Fibroblast of lung (primary cell): ENCODE measurements around the gene LRSAM1. TPM values are rescaled to one million over a fixed set of nuclear protein-coding genes. Genes with fewer than 3 reads are reported as not detected.
A peak's percentile ranks its signal among the peaks of the same experiment; 100 is the strongest.

Source experiments
- DNase-seq, 2 donors: peaks; one replicate each; pipeline versions ENCODE4 v3.0.0 to v3.0.0-alpha.2; 2010; ENCODE audit warnings: low read depth in 2 of 2
- H2AFZ ChIP-seq: 2 replicates; pipeline ENCODE4 v1.5.1; 2012; ENCODE audit warnings: low read length, control low read depth, inconsistent platforms
- H3K27ac ChIP-seq: 2 replicates; pipeline ENCODE4 v1.5.1; 2011; ENCODE audit warnings: low read length, control low read depth; ENCODE audit not compliant: insufficient read depth
- H3K27me3 ChIP-seq: 2 replicates; pipeline ENCODE4 v1.5.1; 2011; ENCODE audit warnings: mild to moderate bottlenecking, low read length; ENCODE audit not compliant: control insufficient read depth, insufficient read depth
- H3K36me3 ChIP-seq: 2 replicates; pipeline ENCODE4 v1.5.1; 2011; ENCODE audit warnings: low read length; ENCODE audit not compliant: control insufficient read depth, insufficient read depth
- H3K4me1 ChIP-seq: 2 replicates; pipeline ENCODE4 v1.5.1; 2011; ENCODE audit warnings: low read length; ENCODE audit not compliant: control insufficient read depth, insufficient read depth; ENCODE audit errors: extremely low read depth
- H3K4me2 ChIP-seq: 2 replicates; pipeline ENCODE4 v1.5.1; 2011; ENCODE audit warnings: low read length, control low read depth; ENCODE audit not compliant: insufficient read depth; ENCODE audit errors: extremely low read depth
- H3K4me3 ChIP-seq, 4 experiments: fragments of 200-600 bp in 1 of 4; sonication (generic) in 1 of 4; replicated peaks in 1 of 4; 2 replicates each; pipeline ENCODE4 v1.5.1; 2011 to 2016; ENCODE audit warnings: low read length in 4 of 4, low read depth in 3 of 4, mild to moderate bottlenecking in 3 of 4, control low read depth in 2 of 4, inconsistent platforms in 1 of 4, mixed read lengths in 1 of 4; ENCODE audit not compliant: insufficient read depth in 1 of 4; ENCODE audit errors: control extremely low read depth in 1 of 4
- H3K79me2 ChIP-seq: 2 replicates; pipeline ENCODE4 v1.5.1; 2012; ENCODE audit warnings: mild to moderate bottlenecking, low read length, inconsistent platforms; ENCODE audit not compliant: control insufficient read depth, insufficient read depth
- H3K9ac ChIP-seq: 2 replicates; pipeline ENCODE4 v1.5.1; 2011; ENCODE audit warnings: mild to moderate bottlenecking, low read length, control low read depth; ENCODE audit not compliant: insufficient read depth
- H3K9me3 ChIP-seq: 2 replicates; pipeline ENCODE4 v1.5.1; 2012; ENCODE audit warnings: low read depth, low read length; ENCODE audit not compliant: control insufficient read depth, insufficient read depth
- H4K20me1 ChIP-seq: 2 replicates; pipeline ENCODE4 v1.5.1; 2011; ENCODE audit warnings: low read length; ENCODE audit not compliant: control insufficient read depth, insufficient read depth; ENCODE audit errors: extremely low read depth
- EZH2 ChIP-seq: IDR thresholded peaks from 2 replicates; pipeline ENCODE4 v1.5.1; 2012; ENCODE audit warnings: low read length, control low read depth, mild to moderate bottlenecking; ENCODE audit errors: missing control alignments
- polyA plus RNA-seq, 2 donors: library from polyadenylated mRNA; depleted of rRNA in 1 of 2; stranded (reverse) in 1 of 2; unstranded in 1 of 2; fragments of >200 nt; gene quantifications; 2 replicates each; pipeline ENCODE4 v1.2.1, GENCODE V29; 2011 to 2012; ENCODE audit warnings: missing spikeins in 1 of 2
- total RNA-seq: library from RNA; depleted of rRNA; stranded (reverse); fragments of >200 nt; gene quantifications from 2 replicates; pipeline ENCODE4 v1.2.1, GENCODE V29; 2014
- TF ChIP-seq, protein P1 (sequence below), 2 donors: IDR thresholded peaks in 1 of 2; conservative IDR thresholded peaks in 1 of 2; 1 replicate in 1 of 2; 2 replicates in 1 of 2; pipeline ENCODE4 v1.5.1; 2011 to 2012; ENCODE audit warnings: low read length in 2 of 2, control low read depth in 1 of 2, inconsistent platforms in 1 of 2, low read depth in 1 of 2, mild to moderate bottlenecking in 1 of 2

Gene LRSAM1
- total and polyA plus RNA-seq, 2 donors (not counting 1 experiment from before 2014, with no cell fraction given): 6.8 to 18.0 TPM

GRCh38 chr9:127415141-127415540 is 36.2 kb upstream of the LRSAM1 start:
- Histone ChIP-seq H4K20me1 (no peaks in the 10 kb centered on the region), H3K79me2 (no peaks in the 10 kb centered on the region), H3K4me1 (no peaks in the 10 kb centered on the region), H2AFZ (no peak overlapping the region), H3K27me3 (no peaks in the 10 kb centered on the region), H3K9ac (no peak overlapping the region), H3K9me3 (no peaks in the 10 kb centered on the region), H3K4me2 (no peak overlapping the region), H3K36me3 (no peaks in the 10 kb centered on the region), H3K27ac (no peak overlapping the region), H3K4me3 (no peak overlapping the region)
- no peak for DNase-seq
- TF ChIP-seq, protein P1, sequence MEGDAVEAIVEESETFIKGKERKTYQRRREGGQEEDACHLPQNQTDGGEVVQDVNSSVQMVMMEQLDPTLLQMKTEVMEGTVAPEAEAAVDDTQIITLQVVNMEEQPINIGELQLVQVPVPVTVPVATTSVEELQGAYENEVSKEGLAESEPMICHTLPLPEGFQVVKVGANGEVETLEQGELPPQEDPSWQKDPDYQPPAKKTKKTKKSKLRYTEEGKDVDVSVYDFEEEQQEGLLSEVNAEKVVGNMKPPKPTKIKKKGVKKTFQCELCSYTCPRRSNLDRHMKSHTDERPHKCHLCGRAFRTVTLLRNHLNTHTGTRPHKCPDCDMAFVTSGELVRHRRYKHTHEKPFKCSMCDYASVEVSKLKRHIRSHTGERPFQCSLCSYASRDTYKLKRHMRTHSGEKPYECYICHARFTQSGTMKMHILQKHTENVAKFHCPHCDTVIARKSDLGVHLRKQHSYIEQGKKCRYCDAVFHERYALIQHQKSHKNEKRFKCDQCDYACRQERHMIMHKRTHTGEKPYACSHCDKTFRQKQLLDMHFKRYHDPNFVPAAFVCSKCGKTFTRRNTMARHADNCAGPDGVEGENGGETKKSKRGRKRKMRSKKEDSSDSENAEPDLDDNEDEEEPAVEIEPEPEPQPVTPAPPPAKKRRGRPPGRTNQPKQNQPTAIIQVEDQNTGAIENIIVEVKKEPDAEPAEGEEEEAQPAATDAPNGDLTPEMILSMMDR (conservative IDR thresholded peaks at IDR 0.05 in 1 of 2, IDR thresholded peaks at IDR 0.05 in 1 of 2; ENCODE audit: low read depth in 1 of 2, low read length in 2 of 2): no peak
- TF ChIP-seq EZH2: no peak

DNA sequence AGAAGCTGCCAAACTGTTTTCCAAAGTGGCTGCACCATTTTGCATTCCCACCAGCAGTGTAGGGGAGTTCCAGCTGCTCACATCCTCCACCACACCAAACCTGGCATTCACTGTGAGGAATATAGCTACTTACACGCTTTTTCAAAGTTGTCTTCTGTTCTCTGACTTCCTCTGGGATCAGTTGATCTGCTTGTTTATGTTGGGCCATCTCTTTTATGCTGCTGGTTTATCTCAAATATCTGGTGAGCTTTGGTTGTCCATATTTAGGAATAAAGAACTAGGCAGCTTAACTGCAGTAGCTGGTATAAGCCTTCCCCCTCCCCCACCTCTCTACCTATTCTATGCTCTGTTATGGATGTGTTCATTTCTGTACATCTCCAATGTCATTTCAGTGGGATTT is 35.7 kb upstream of the LRSAM1 start:
- Histone ChIP-seq H4K20me1 (no peaks in the 10 kb centered on the region), H3K79me2 (no peaks in the 10 kb centered on the region), H3K36me3 (no peaks in the 10 kb centered on the region), H3K9me3 (no peaks in the 10 kb centered on the region), H3K27ac (no peak overlapping the region), H3K4me2 (no peak overlapping the region), H3K27me3 (no peaks in the 10 kb centered on the region), H3K4me3 (no peak overlapping the region), H3K9ac (no peak overlapping the region), H2AFZ (no peak overlapping the region), H3K4me1 (no peaks in the 10 kb centered on the region)
- no peak for TF ChIP-seq EZH2
- TF ChIP-seq, protein P1 (conservative IDR thresholded peaks at IDR 0.05 in 1 of 2, IDR thresholded peaks at IDR 0.05 in 1 of 2; ENCODE audit: low read depth in 1 of 2, low read length in 2 of 2): no peak
- DNase-seq: no peak

- Histone ChIP-seq H3K4me2 (no peak overlapping the region), H3K9me3 (no peaks in the 10 kb centered on the region), H3K27ac (no peak overlapping the region), H3K36me3 (no peaks in the 10 kb centered on the region), H3K4me3 (no peak overlapping the region), H3K27me3 (no peaks in the 10 kb centered on the region), H4K20me1 (no peaks in the 10 kb centered on the region), H3K9ac (no peak overlapping the region), H2AFZ (no peak overlapping the region), H3K4me1 (no peaks in the 10 kb centered on the region), H3K79me2 (no peaks in the 10 kb centered on the region)
- peak; percentile 33 to 49 for DNase-seq
- no peak for TF ChIP-seq EZH2
- TF ChIP-seq, protein P1 (conservative IDR thresholded peaks at IDR 0.05 in 1 of 2, IDR thresholded peaks at IDR 0.05 in 1 of 2; ENCODE audit: low read depth in 1 of 2, low read length in 2 of 2): no peak
Measured at GRCh38 chr9:127417131-127418036, 33.9 kb upstream of the LRSAM1 start.
